MM.1S (cell line): ENCODE measurements around the gene NAT9.

ENCODE experiments used
- EZH2 ChIP-seq: fragments of 300-600 bp; sonication (generic); optimal IDR thresholded peaks from 2 replicates; pipeline ENCODE3; 2017; ENCODE audit warnings: low read depth, mild to moderate bottlenecking, antibody characterized with exemption, low read length, mixed read lengths
- TF ChIP-seq, protein P1 (sequence below): fragments of 300-600 bp; sonication (generic); IDR thresholded peaks from 2 replicates; pipeline ENCODE4 v1.5.1; 2016; ENCODE audit warnings: antibody characterized with exemption, low read length, mixed read lengths

DNA sequence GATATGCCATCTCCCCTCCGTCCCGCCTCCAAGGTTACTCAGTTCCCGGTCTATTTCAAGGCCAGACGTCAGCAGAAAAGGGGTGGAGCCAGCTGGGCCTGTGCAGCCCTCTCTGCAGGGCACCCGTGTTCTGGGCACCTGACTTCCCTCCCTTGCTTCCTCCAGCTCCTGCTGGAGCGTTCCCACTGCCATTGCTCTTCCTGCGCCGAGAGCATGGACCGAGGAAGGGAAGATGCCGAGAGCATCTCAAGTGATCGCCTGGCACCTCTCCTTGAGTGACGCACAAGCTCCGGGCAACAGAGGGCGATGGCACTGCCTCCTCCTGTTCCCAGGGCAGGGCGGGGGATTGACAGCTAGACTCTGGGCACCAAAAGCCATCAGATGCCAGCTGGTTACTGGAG is 29.4 kb upstream of the NAT9 start:
- TF ChIP-seq, protein P1, sequence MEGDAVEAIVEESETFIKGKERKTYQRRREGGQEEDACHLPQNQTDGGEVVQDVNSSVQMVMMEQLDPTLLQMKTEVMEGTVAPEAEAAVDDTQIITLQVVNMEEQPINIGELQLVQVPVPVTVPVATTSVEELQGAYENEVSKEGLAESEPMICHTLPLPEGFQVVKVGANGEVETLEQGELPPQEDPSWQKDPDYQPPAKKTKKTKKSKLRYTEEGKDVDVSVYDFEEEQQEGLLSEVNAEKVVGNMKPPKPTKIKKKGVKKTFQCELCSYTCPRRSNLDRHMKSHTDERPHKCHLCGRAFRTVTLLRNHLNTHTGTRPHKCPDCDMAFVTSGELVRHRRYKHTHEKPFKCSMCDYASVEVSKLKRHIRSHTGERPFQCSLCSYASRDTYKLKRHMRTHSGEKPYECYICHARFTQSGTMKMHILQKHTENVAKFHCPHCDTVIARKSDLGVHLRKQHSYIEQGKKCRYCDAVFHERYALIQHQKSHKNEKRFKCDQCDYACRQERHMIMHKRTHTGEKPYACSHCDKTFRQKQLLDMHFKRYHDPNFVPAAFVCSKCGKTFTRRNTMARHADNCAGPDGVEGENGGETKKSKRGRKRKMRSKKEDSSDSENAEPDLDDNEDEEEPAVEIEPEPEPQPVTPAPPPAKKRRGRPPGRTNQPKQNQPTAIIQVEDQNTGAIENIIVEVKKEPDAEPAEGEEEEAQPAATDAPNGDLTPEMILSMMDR = no peak
- no peak for TF ChIP-seq EZH2
